ENCODE measurements around the gene ENTR1. TPM values are rescaled to one million over a fixed set of nuclear protein-coding genes. Genes with fewer than 3 reads are reported as not detected.

The ENTR1 gene
- total RNA-seq, 5 donors from 2014 or later (not counting 1 experiment from before 2014, with no cell fraction given) = 57.7 to 103 (median 95.6) TPM

- no peak overlapping the region for H3K27ac ChIP-seq (ENCODE audit: low read length)
- no peak for DNase-seq
- 95% methylated on average over 23 of the region's 26 CpGs for WGBS (ENCODE audit: insufficient coverage)
- peaks cover 13 to 19% (median 16%) of the 10 kb centered on the region in 3 donors for H3K4me1 Mint-ChIP-seq
- no peak overlapping the region for H3K4me3 Mint-ChIP-seq
- no peak overlapping the region for H3K4me3 ChIP-seq (ENCODE audit: control insufficient read depth in 1 of 2, extremely low read depth in 1 of 2, low read length in 1 of 2)
- ChIA-PET POLR2A (no interaction called here), CTCF (interaction anchor here in 1 of 2 donors (0.5 kb wide), 1 partner anchor 276 kb away, joined by 3 read pairs; no protein-coding TSS in a partner anchor)
- no peak for ATAC-seq (replicated peaks in 1 of 4)
- H3K9me3 ChIP-seq = no peaks in the 10 kb centered on the region
- no peaks in the 10 kb centered on the region for H3K27me3 Mint-ChIP-seq
- H3K4me1 ChIP-seq (ENCODE audit: control insufficient read depth in 1 of 2, extremely low read depth in 1 of 2, insufficient read depth in 2 of 2, low read length in 2 of 2) = peaks cover 5 to 19% of the 10 kb centered on the region in 2 experiments
- H3K36me3 Mint-ChIP-seq = peaks cover 29% of the 10 kb centered on the region
- H3K9me3 Mint-ChIP-seq = no peaks in the 10 kb centered on the region
- peaks cover 0 to 65% of the 10 kb centered on the region in 2 donors for H3K36me3 ChIP-seq (ENCODE audit: control insufficient read depth in 2 of 2, extremely low read depth in 1 of 2, insufficient read depth in 1 of 2, low read length in 1 of 2)
- peaks cover 0 to 4% of the 10 kb centered on the region in 2 experiments for H3K27me3 ChIP-seq (replicated peaks in 1 of 2; ENCODE audit: control insufficient read depth in 2 of 2, extremely low read depth in 1 of 2, insufficient read depth in 2 of 2, low read length in 1 of 2)
- no peak overlapping the region for H3K27ac Mint-ChIP-seq
Measured at GRCh38 chr9:136395345-136396218, 14.8 kb downstream of the ENTR1 start.

- DNase-seq (no peak), ATAC-seq (replicated peaks in 1 of 4) (no peak)
Measured at GRCh38 chr9:136395020-136395340, 15.4 kb downstream of the ENTR1 start.

GRCh38 chr9:136394312-136395019 is 15.9 kb downstream of the ENTR1 start:
- Mint-ChIP-seq H3K36me3 (peaks cover 33% of the 10 kb centered on the region), H3K4me3 (no peak overlapping the region), H3K27ac (no peak overlapping the region), H3K27me3 (no peaks in the 10 kb centered on the region), H3K9me3 (no peaks in the 10 kb centered on the region), H3K4me1 (peaks cover 9 to 16% (median 15%) of the 10 kb centered on the region in 3 donors)
- H3K27ac ChIP-seq (ENCODE audit: low read length) = no peak overlapping the region
- ChIA-PET POLR2A (interaction anchor here in 1 of 2 donors (0.5 kb wide), 1 partner anchor 13 kb away, joined by 4 read pairs; no protein-coding TSS in a partner anchor), CTCF (no interaction called here)
- H3K27me3 ChIP-seq (replicated peaks in 1 of 2; ENCODE audit: control insufficient read depth in 2 of 2, extremely low read depth in 1 of 2, insufficient read depth in 2 of 2, low read length in 1 of 2) = peaks cover 0 to 4% of the 10 kb centered on the region in 2 experiments
- no peaks in the 10 kb centered on the region for H3K9me3 ChIP-seq
- ATAC-seq (replicated peaks in 1 of 4) = no peak
- WGBS (ENCODE audit: insufficient coverage) = 94% methylated on average over 21 of the region's 21 CpGs
- no peak for DNase-seq
- H3K36me3 ChIP-seq (ENCODE audit: control insufficient read depth in 2 of 2, extremely low read depth in 1 of 2, insufficient read depth in 1 of 2, low read length in 1 of 2) = peaks cover 0 to 71% of the 10 kb centered on the region in 2 donors
- peaks cover 4 to 13% of the 10 kb centered on the region in 2 experiments for H3K4me1 ChIP-seq (ENCODE audit: control insufficient read depth in 1 of 2, extremely low read depth in 1 of 2, insufficient read depth in 2 of 2, low read length in 2 of 2)
- no peak overlapping the region for H3K4me3 ChIP-seq (ENCODE audit: control insufficient read depth in 1 of 2, extremely low read depth in 1 of 2, low read length in 1 of 2)

More at GRCh38 chr9:136395020-136395340, 15.4 kb downstream of the ENTR1 start:
- no peak overlapping the region for H3K27ac Mint-ChIP-seq
- CTCF ChIA-PET = no interaction called here
- Histone ChIP-seq H3K27me3 (replicated peaks in 1 of 2; ENCODE audit: control insufficient read depth in 2 of 2, extremely low read depth in 1 of 2, insufficient read depth in 2 of 2, low read length in 1 of 2) (peaks cover 0 to 4% of the 10 kb centered on the region in 2 experiments), H3K4me1 (ENCODE audit: control insufficient read depth in 1 of 2, extremely low read depth in 1 of 2, insufficient read depth in 2 of 2, low read length in 2 of 2) (peaks cover 4 to 14% of the 10 kb centered on the region in 2 experiments), H3K4me3 (ENCODE audit: control insufficient read depth in 1 of 2, extremely low read depth in 1 of 2, low read length in 1 of 2) (no peak overlapping the region), H3K36me3 (ENCODE audit: control insufficient read depth in 2 of 2, extremely low read depth in 1 of 2, insufficient read depth in 1 of 2, low read length in 1 of 2) (peaks cover 0 to 66% of the 10 kb centered on the region in 2 donors), H3K27ac (ENCODE audit: low read length) (no peak overlapping the region), H3K9me3 (no peaks in the 10 kb centered on the region)
- POLR2A ChIA-PET = no interaction called here
- no peak overlapping the region for H3K4me3 Mint-ChIP-seq
- H3K27me3 Mint-ChIP-seq = no peaks in the 10 kb centered on the region
- peaks cover 9 to 16% (median 15%) of the 10 kb centered on the region in 3 donors for H3K4me1 Mint-ChIP-seq
- no peaks in the 10 kb centered on the region for H3K9me3 Mint-ChIP-seq
- peaks cover 30% of the 10 kb centered on the region for H3K36me3 Mint-ChIP-seq
- 91% methylated on average over 4 of the region's 13 CpGs for WGBS (ENCODE audit: insufficient coverage)

- DNase-seq (no peak), ATAC-seq (replicated peaks in 1 of 4) (no peak)
- Mint-ChIP-seq H3K9me3 (no peaks in the 10 kb centered on the region), H3K36me3 (peaks cover 39% of the 10 kb centered on the region), H3K4me3 (no peak overlapping the region), H3K4me1 (peaks cover under 1 to 7% (median 6%) of the 10 kb centered on the region in 3 donors), H3K27me3 (no peaks in the 10 kb centered on the region), H3K27ac (no peak overlapping the region)
- 92% methylated on average over 8 of the region's 17 CpGs for WGBS (ENCODE audit: insufficient coverage)
- ChIA-PET CTCF (no interaction called here), POLR2A (interaction anchor here in 1 of 2 donors (0.5 kb wide), 2 partner anchors 12 to 23 kb away, joined by 3 to 4 read pairs; no protein-coding TSS in a partner anchor)
- Histone ChIP-seq H3K36me3 (ENCODE audit: control insufficient read depth in 2 of 2, extremely low read depth in 1 of 2, insufficient read depth in 1 of 2, low read length in 1 of 2) (peaks cover under 1 to 80% of the 10 kb centered on the region in 2 donors), H3K4me3 (ENCODE audit: control insufficient read depth in 1 of 2, extremely low read depth in 1 of 2, low read length in 1 of 2) (no peak overlapping the region), H3K9me3 (no peaks in the 10 kb centered on the region), H3K27me3 (replicated peaks in 1 of 2; ENCODE audit: control insufficient read depth in 2 of 2, extremely low read depth in 1 of 2, insufficient read depth in 2 of 2, low read length in 1 of 2) (peaks cover 0 to 4% of the 10 kb centered on the region in 2 experiments), H3K27ac (ENCODE audit: low read length) (no peak overlapping the region), H3K4me1 (ENCODE audit: control insufficient read depth in 1 of 2, extremely low read depth in 1 of 2, insufficient read depth in 2 of 2, low read length in 2 of 2) (peaks cover 0 to 4% of the 10 kb centered on the region in 2 experiments)
Measured at GRCh38 chr9:136393531-136393930, 16.9 kb downstream of the ENTR1 start.

- POLR2A ChIA-PET = interaction anchor here in 1 of 2 donors (0.5 kb wide), 2 partner anchors 10 to 24 kb away, joined by 3 read pairs; no protein-coding TSS in a partner anchor
- H3K36me3 ChIP-seq (ENCODE audit: control insufficient read depth in 2 of 2, extremely low read depth in 1 of 2, insufficient read depth in 1 of 2, low read length in 1 of 2) = peaks cover 4 to 83% of the 10 kb centered on the region in 2 donors
- H3K27ac Mint-ChIP-seq = no peak overlapping the region
Measured at GRCh38 chr9:136392538-136393449, 17.6 kb downstream of the ENTR1 start.

More at GRCh38 chr9:136392538-136393449, 17.6 kb downstream of the ENTR1 start:
- DNase-seq (no peak), ATAC-seq (replicated peaks in 1 of 4) (no peak)
- H3K27ac ChIP-seq (ENCODE audit: low read length) = no peak overlapping the region
- H3K27me3 Mint-ChIP-seq = no peaks in the 10 kb centered on the region
- CTCF ChIA-PET = no interaction called here
- peaks cover 43% of the 10 kb centered on the region for H3K36me3 Mint-ChIP-seq
- 93% methylated on average over 18 of the region's 21 CpGs for WGBS (ENCODE audit: insufficient coverage)
- H3K27me3 ChIP-seq (replicated peaks in 1 of 2; ENCODE audit: control insufficient read depth in 2 of 2, extremely low read depth in 1 of 2, insufficient read depth in 2 of 2, low read length in 1 of 2) = peaks cover 0 to 4% of the 10 kb centered on the region in 2 experiments
- peaks cover 0 to 2% (median 2%) of the 10 kb centered on the region in 3 donors for H3K4me1 Mint-ChIP-seq
- no peaks in the 10 kb centered on the region for H3K9me3 Mint-ChIP-seq
- no peaks in the 10 kb centered on the region for H3K4me1 ChIP-seq (ENCODE audit: control insufficient read depth in 1 of 2, extremely low read depth in 1 of 2, insufficient read depth in 2 of 2, low read length in 2 of 2)
- H3K4me3 ChIP-seq (ENCODE audit: control insufficient read depth in 1 of 2, extremely low read depth in 1 of 2, low read length in 1 of 2) = no peak overlapping the region
- H3K9me3 ChIP-seq = no peaks in the 10 kb centered on the region
- no peak overlapping the region for H3K4me3 Mint-ChIP-seq
